Prostate gland (tissue), 2 donors: ENCODE data around the gene MBP.

Experiments
- CTCF ChIP-seq, 4 experiments: fragments of 200-600 bp in 2 of 4; fragments of 450-650 bp in 2 of 4; sonication (generic) in 2 of 4; IDR thresholded peaks; 1 replicate in 3 of 4; 2 replicates in 1 of 4; pipeline ENCODE4 v1.5.1; 2016 to 2019; ENCODE audit warnings: antibody characterized with exemption in 4 of 4, mild to moderate bottlenecking in 2 of 4, moderate library complexity in 2 of 4
- POLR2A ChIP-seq: fragments of 450-650 bp; IDR thresholded peaks from one replicate; pipeline ENCODE4 v1.6.1; 2016; ENCODE audit warnings: antibody characterized with exemption, mild to moderate bottlenecking

DNA sequence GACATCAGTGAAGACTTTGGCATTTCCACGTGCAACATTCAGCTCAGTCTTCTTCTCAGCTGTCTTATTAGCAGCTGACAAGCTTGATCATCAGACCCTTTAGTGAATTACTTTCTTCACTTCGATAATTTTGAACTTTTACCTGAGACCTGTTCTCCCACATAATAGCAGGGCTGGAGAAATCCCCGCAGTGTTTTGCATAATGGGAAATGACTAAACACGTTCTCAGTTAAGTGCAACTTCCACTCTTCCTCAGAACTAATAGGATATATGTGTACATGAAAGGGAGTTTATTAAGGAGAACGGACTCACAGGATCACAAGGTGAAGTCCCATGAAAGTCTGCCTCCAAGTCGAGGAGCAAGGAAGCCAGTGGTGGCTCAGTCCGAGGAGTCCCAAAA is 28.8 kb upstream of the MBP start:
- no peak for TF ChIP-seq POLR2A
- TF ChIP-seq CTCF (IDR thresholded peaks at IDR 0.05), result no peak
